Suprapubic skin (tissue), 4 donors: ENCODE measurements around the gene KRTAP21-1. TPM values are rescaled to one million over a fixed set of nuclear protein-coding genes. Genes with fewer than 3 reads are reported as not detected.

Source experiments
- DNase-seq, 2 donors: peaks; one replicate each; pipeline ENCODE4 v3.0.0-alpha.2; 2019; ENCODE audit warnings: low spot score in 2 of 2
- H3K27ac ChIP-seq: fragments of 200-600 bp; sonication (generic); one replicate; pipeline ENCODE4 v1.5.1; 2019
- H3K27me3 ChIP-seq: fragments of 200-600 bp; sonication (generic); one replicate; pipeline ENCODE4 v1.5.1; 2019
- H3K36me3 ChIP-seq: fragments of 200-600 bp; sonication (generic); one replicate; pipeline ENCODE4 v1.5.1; 2019
- H3K4me1 ChIP-seq: fragments of 200-600 bp; sonication (generic); one replicate; pipeline ENCODE4 v1.5.1; 2019
- H3K4me3 ChIP-seq: fragments of 200-600 bp; sonication (generic); one replicate; pipeline ENCODE4 v1.5.1; 2019; ENCODE audit warnings: mild to moderate bottlenecking
- H3K9me3 ChIP-seq: fragments of 200-600 bp; sonication (generic); one replicate; pipeline ENCODE4 v1.5.1; 2019
- EP300 ChIP-seq: sonication (generic); formaldehyde crosslinking; IDR thresholded peaks from one replicate; pipeline ENCODE4 v1.6.1; 2017; ENCODE audit warnings: antibody characterized with exemption
- POLR2A ChIP-seq, 2 donors: fragments of 450-650 bp; IDR thresholded peaks; one replicate each; pipeline ENCODE4 v1.6.1; 2017; ENCODE audit warnings: antibody characterized with exemption in 2 of 2, mild to moderate bottlenecking in 2 of 2, moderate library complexity in 2 of 2
- POLR2AphosphoS5 ChIP-seq, 3 donors: sonication (generic); formaldehyde crosslinking; IDR thresholded peaks; one replicate each; pipeline ENCODE4 v1.6.1; 2017; ENCODE audit warnings: antibody characterized with exemption in 3 of 3
- whole genome bisulfite sequencing: methylation state at CpG from one replicate; pipeline ENCODE4 v1.1.5; 2018; 5-methylcytosine and 5-hydroxymethylcytosine counted together
- total RNA-seq, 4 donors: library from RNA; depleted of rRNA; stranded (reverse); fragments of >200 nt; gene quantifications; one replicate each; pipeline ENCODE4 v1.1.0, GENCODE V29; 2016
- TF ChIP-seq, protein P1 (sequence below), 2 donors: fragments of 200-600 bp in 1 of 2; fragments of 450-650 bp in 1 of 2; sonication (generic) in 1 of 2; IDR thresholded peaks; one replicate each; pipeline ENCODE4 v1.5.1; 2016 to 2019; ENCODE audit warnings: antibody characterized with exemption in 2 of 2, mild to moderate bottlenecking in 1 of 2, moderate library complexity in 1 of 2

KRTAP21-1 gene
- total RNA-seq, 4 donors from 2014 or later, result not detected

DNA sequence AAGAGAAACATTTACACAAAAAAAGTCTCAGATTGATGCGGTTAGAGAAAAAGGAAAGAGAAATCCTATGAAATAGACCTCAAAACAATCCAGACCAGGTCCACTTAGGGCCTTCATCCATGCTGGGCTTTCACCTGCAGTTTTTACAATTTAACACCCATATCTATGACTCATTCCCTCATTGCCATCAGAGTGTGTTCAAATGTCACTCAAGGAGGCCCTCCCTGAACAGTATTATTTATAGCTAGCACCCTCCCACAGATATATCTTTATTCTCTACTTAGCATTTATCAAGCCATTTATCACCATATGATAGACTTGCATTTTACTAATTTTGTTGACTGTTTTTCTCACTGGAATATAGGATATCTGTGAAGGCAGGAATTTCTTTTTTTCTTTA is 35.8 kb downstream of the KRTAP21-1 start:
- no peaks in the 10 kb centered on the region for H3K9me3 ChIP-seq
- no peak overlapping the region for H3K27ac ChIP-seq
- TF ChIP-seq EP300 (no peak), POLR2A (IDR thresholded peaks at IDR 0.05) (no peak), POLR2AphosphoS5 (IDR thresholded peaks at IDR 0.05) (no peak)
- TF ChIP-seq, protein P1, sequence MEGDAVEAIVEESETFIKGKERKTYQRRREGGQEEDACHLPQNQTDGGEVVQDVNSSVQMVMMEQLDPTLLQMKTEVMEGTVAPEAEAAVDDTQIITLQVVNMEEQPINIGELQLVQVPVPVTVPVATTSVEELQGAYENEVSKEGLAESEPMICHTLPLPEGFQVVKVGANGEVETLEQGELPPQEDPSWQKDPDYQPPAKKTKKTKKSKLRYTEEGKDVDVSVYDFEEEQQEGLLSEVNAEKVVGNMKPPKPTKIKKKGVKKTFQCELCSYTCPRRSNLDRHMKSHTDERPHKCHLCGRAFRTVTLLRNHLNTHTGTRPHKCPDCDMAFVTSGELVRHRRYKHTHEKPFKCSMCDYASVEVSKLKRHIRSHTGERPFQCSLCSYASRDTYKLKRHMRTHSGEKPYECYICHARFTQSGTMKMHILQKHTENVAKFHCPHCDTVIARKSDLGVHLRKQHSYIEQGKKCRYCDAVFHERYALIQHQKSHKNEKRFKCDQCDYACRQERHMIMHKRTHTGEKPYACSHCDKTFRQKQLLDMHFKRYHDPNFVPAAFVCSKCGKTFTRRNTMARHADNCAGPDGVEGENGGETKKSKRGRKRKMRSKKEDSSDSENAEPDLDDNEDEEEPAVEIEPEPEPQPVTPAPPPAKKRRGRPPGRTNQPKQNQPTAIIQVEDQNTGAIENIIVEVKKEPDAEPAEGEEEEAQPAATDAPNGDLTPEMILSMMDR (IDR thresholded peaks at IDR 0.05), result no peak
- WGBS, result 94% methylated on average over 1 of the region's 1 CpG
- H3K4me3 ChIP-seq, result no peak overlapping the region
- H3K27me3 ChIP-seq, result no peaks in the 10 kb centered on the region
- no peaks in the 10 kb centered on the region for H3K4me1 ChIP-seq
- no peaks in the 10 kb centered on the region for H3K36me3 ChIP-seq
- no peak for DNase-seq

DNA sequence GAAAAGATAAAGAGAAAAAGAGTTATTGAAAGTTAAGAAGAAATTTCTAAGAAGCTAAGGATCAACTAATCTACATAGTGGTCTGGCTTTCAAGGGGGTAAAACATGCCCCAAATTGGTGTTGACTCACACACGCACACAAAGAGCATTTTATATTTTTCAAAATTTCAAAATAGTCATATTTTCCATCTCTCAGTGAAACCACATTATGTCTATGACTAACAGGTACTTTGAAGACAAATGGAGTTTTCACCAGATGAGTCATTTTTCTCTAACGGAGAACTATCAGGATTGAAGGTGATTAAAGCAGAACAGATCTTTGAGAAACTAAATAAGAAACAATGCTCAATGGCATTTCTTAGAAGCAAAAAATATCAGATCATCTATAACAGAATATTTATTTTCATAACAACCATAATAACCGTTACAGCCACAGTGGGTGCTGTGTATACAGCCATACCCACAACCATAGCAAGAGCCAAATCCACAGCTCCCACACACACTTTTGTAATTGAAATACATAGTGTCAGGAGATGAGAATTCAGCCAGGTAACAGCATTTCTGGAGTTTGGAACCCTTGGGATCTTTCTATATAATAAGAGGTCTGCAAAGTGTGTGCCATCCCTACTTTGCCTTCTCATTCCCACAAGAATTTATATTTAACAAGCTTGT is 36.9 kb downstream of the KRTAP21-1 start, which contains the start of gene KRTAP21-3:
KRTAP21-3 (minus strand) TSS at position 539 of the 671 bp plus-strand sequence; CDS start at position 521, 18 bp downstream.
- no peak within 1 kb of the TSS for H3K27ac ChIP-seq
- no peaks in the 10 kb centered on the region for H3K27me3 ChIP-seq
- DNase-seq, result no peak
- H3K4me3 ChIP-seq, result no peak within 1 kb of the TSS
- no peaks in the 10 kb centered on the region for H3K4me1 ChIP-seq
- WGBS, result 62% methylated on average over 3 of the region's 3 CpGs
- H3K9me3 ChIP-seq, result no peaks in the 10 kb centered on the region
- TF ChIP-seq POLR2A (IDR thresholded peaks at IDR 0.05) (no peak), POLR2AphosphoS5 (IDR thresholded peaks at IDR 0.05) (no peak), EP300 (no peak)
- TF ChIP-seq, protein P1 (IDR thresholded peaks at IDR 0.05), result no peak
- H3K36me3 ChIP-seq, result no peaks in the 10 kb centered on the region

DNA sequence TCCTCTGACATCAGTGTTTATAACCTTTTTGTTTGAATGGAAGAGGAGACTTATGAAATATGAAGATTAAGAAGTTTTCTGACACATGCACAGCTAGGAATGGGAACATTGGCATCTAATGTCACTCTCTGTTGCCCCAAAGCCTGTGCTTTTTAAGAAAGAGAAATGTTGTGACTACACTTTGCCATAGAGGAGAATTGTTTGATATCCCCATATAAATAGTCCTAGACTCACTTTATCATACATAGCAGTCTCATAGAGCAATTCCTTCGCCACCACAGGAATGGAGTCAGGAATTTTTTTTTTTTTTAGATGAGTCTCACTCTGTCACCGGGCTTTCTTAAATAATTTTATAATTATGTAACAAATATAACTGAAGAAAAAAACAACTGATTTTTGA is 38.1 kb downstream of the KRTAP21-1 start:
- Histone ChIP-seq H3K4me3 (no peak overlapping the region), H3K9me3 (no peaks in the 10 kb centered on the region), H3K27ac (no peak overlapping the region), H3K36me3 (no peaks in the 10 kb centered on the region), H3K27me3 (no peaks in the 10 kb centered on the region), H3K4me1 (no peaks in the 10 kb centered on the region)
- WGBS, result 87% methylated on average over 2 of the region's 2 CpGs
- no peak for DNase-seq
- TF ChIP-seq EP300 (no peak), POLR2A (IDR thresholded peaks at IDR 0.05) (no peak), POLR2AphosphoS5 (IDR thresholded peaks at IDR 0.05) (no peak)
- TF ChIP-seq, protein P1 (IDR thresholded peaks at IDR 0.05), result no peak

DNA sequence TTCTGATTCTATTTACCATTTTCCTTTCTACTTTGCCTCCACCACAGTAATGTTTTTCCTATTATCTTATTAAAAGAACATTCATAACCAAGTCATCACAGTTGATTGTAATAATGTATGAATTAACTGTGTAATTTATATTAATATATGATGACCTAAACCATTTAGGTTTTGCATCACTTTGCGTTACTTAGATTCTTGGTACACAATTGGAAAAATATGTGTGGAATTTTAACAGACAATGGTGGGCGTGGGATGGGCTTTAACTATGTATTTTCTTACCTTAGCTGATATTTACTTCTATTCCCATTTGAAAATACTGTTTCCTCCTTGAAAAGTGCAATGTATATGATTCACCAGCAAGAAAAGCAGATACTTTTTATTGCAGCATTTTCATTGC is 40.3 kb downstream of the KRTAP21-1 start:
- WGBS, result 81% methylated on average over 2 of the region's 2 CpGs
- H3K9me3 ChIP-seq, result no peaks in the 10 kb centered on the region
- no peak overlapping the region for H3K4me3 ChIP-seq
- no peak for DNase-seq
- no peaks in the 10 kb centered on the region for H3K4me1 ChIP-seq
- TF ChIP-seq POLR2A (IDR thresholded peaks at IDR 0.05) (no peak), EP300 (no peak), POLR2AphosphoS5 (IDR thresholded peaks at IDR 0.05) (no peak)
- TF ChIP-seq, protein P1 (IDR thresholded peaks at IDR 0.05), result no peak
- H3K36me3 ChIP-seq, result no peaks in the 10 kb centered on the region
- no peaks in the 10 kb centered on the region for H3K27me3 ChIP-seq
- no peak overlapping the region for H3K27ac ChIP-seq

DNA sequence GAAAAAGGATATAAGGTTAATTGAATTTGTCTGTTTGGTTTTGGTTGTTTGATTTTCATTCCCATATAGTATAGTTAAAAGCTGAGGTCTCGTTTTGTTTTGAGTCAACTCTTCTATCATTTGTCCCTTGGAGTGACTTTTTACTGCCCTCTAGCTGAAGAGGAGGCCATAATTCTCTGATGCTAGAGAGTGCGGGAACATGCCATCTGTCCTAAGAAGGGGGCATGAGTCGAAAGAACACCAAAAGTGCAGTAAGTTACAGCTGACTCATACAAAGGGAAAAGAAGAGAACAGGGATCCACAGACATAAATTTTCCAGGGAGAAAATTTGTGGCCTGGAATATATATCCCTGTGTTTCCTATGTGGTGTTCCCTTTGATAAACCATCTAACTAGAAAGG is 40.8 kb downstream of the KRTAP21-1 start:
- H3K27ac ChIP-seq, result no peak overlapping the region
- no peak for DNase-seq
- 69% methylated on average over 3 of the region's 3 CpGs for WGBS
- no peaks in the 10 kb centered on the region for H3K36me3 ChIP-seq
- no peak overlapping the region for H3K4me3 ChIP-seq
- no peaks in the 10 kb centered on the region for H3K9me3 ChIP-seq
- TF ChIP-seq POLR2AphosphoS5 (IDR thresholded peaks at IDR 0.05) (no peak), POLR2A (IDR thresholded peaks at IDR 0.05) (no peak), EP300 (no peak)
- TF ChIP-seq, protein P1 (IDR thresholded peaks at IDR 0.05), result no peak
- H3K27me3 ChIP-seq, result no peaks in the 10 kb centered on the region
- H3K4me1 ChIP-seq, result no peaks in the 10 kb centered on the region
